HEK293T (cell line): ENCODE data around the gene CXXC4.

ENCODE experiments used
- ARNT ChIP-seq: fragments of 450-650 bp; IDR thresholded peaks from 2 replicates; pipeline ENCODE4 v1.6.1; 2017; ENCODE audit warnings: mild to moderate bottlenecking
- BHLHE40 ChIP-seq: fragments of 450-650 bp; IDR thresholded peaks from 2 replicates; pipeline ENCODE4 v1.6.1; 2016; ENCODE audit warnings: mild to moderate bottlenecking, moderate library complexity, borderline replicate concordance
- CTBP1 ChIP-seq: fragments of 450-650 bp; IDR thresholded peaks from 2 replicates; pipeline ENCODE4 v1.6.1; 2016; ENCODE audit warnings: borderline replicate concordance
- ELF4 ChIP-seq: fragments of 450-650 bp; IDR thresholded peaks from 2 replicates; pipeline ENCODE4 v1.6.1; 2017; ENCODE audit warnings: antibody characterized with exemption
- FOXK2 ChIP-seq: fragments of 450-650 bp; IDR thresholded peaks from 2 replicates; pipeline ENCODE4 v1.6.1; 2016; ENCODE audit warnings: mild to moderate bottlenecking
- FOXM1 ChIP-seq: fragments of 450-650 bp; IDR thresholded peaks from 2 replicates; pipeline ENCODE4 v1.6.1; 2017; ENCODE audit warnings: mild to moderate bottlenecking, borderline replicate concordance
- L3MBTL2 ChIP-seq: fragments of 450-650 bp; conservative IDR thresholded peaks from 2 replicates; pipeline ENCODE4 v1.6.1; 2016; ENCODE audit warnings: mild to moderate bottlenecking
- LEF1 ChIP-seq: fragments of 450-650 bp; IDR thresholded peaks from 2 replicates; pipeline ENCODE4 v1.6.1; 2017; ENCODE audit warnings: mild to moderate bottlenecking, borderline replicate concordance
- NFRKB ChIP-seq: fragments of 450-650 bp; IDR thresholded peaks from 2 replicates; pipeline ENCODE4 v1.6.1; 2016; ENCODE audit warnings: mild to moderate bottlenecking, moderate library complexity
- PKNOX1 ChIP-seq: fragments of 450-650 bp; IDR thresholded peaks from 2 replicates; pipeline ENCODE4 v1.6.1; 2016
- SP1 ChIP-seq: fragments of 450-650 bp; IDR thresholded peaks from 2 replicates; pipeline ENCODE4 v1.6.1; 2017
- SUZ12 ChIP-seq: fragments of 450-650 bp; IDR thresholded peaks from 2 replicates; pipeline ENCODE4 v1.6.1; 2016; ENCODE audit warnings: mild to moderate bottlenecking
- TARDBP ChIP-seq: fragments of 450-650 bp; IDR thresholded peaks from 2 replicates; pipeline ENCODE4 v1.6.1; 2016
- ZNF384 ChIP-seq: fragments of 450-650 bp; IDR thresholded peaks from 2 replicates; pipeline ENCODE4 v1.6.1; 2016

GRCh38 chr4:104469794-104470193 is 24.9 kb downstream of the CXXC4 start:
- no peak for TF ChIP-seq SUZ12
- TF ChIP-seq FOXM1: no peak
- no peak for TF ChIP-seq FOXK2
- TF ChIP-seq L3MBTL2: no peak
- TF ChIP-seq TARDBP: no peak
- no peak for TF ChIP-seq BHLHE40
- no peak for TF ChIP-seq SP1
- TF ChIP-seq NFRKB: no peak
- TF ChIP-seq LEF1: no peak
- no peak for TF ChIP-seq ARNT
- TF ChIP-seq ZNF384: no peak
- no peak for TF ChIP-seq PKNOX1
- no peak for TF ChIP-seq ELF4
- no peak for TF ChIP-seq CTBP1
